SK-N-SH (cell line): ENCODE measurements around the gene FKBP4.

Experiments used
- CTCF ChIP-seq: fragments of 200-600 bp; sonication (generic); IDR thresholded peaks from 2 replicates; pipeline ENCODE4 v1.6.1; 2017; ENCODE audit warnings: antibody characterized with exemption, mild to moderate bottlenecking, moderate library complexity
- EP300 ChIP-seq, 2 experiments: IDR thresholded peaks; 2 replicates each; pipeline versions ENCODE4 v1.4.0 to v1.6.1; 2012; ENCODE audit warnings: borderline replicate concordance in 1 of 2, low read depth in 1 of 2, low read length in 1 of 2
- EZH2phosphoT487 ChIP-seq: fragments of 200-600 bp; sonication (generic); IDR thresholded peaks from 2 replicates; pipeline ENCODE4 v1.6.1; 2017; ENCODE audit warnings: low read depth, mixed run types, mild to moderate bottlenecking, antibody characterized with exemption, moderate library complexity, borderline replicate concordance
- GATA2 ChIP-seq: sonication (generic); formaldehyde crosslinking; IDR thresholded peaks from 2 replicates; pipeline ENCODE4 v1.5.0; 2020; ENCODE audit warnings: mild to moderate bottlenecking, missing genetic modification reagents
- POLR2AphosphoS5 ChIP-seq: IDR thresholded peaks from 2 replicates; pipeline ENCODE4 v1.6.1; 2012; ENCODE audit warnings: low read depth, low read length
- RAD21 ChIP-seq: IDR thresholded peaks from 2 replicates; pipeline ENCODE4 v1.6.1; 2012; ENCODE audit warnings: mild to moderate bottlenecking, low read length
- RFX5 ChIP-seq: IDR thresholded peaks from 2 replicates; pipeline ENCODE4 v1.6.1; 2012; ENCODE audit warnings: mild to moderate bottlenecking, improper control_type of control experiment, low read length
- SIN3A ChIP-seq: IDR thresholded peaks from 2 replicates; pipeline ENCODE4 v1.6.1; 2012; ENCODE audit warnings: low read depth, mild to moderate bottlenecking, low read length, moderate library complexity, borderline replicate concordance
- TAF1 ChIP-seq: IDR thresholded peaks from 2 replicates; pipeline ENCODE4 v1.6.1; 2012; ENCODE audit warnings: low read depth, mild to moderate bottlenecking, low read length, moderate library complexity, borderline replicate concordance
- YY1 ChIP-seq: IDR thresholded peaks from 2 replicates; pipeline ENCODE4 v1.4.0; 2012; ENCODE audit warnings: low read depth, mild to moderate bottlenecking
- TF ChIP-seq, protein P1 (sequence below): fragments of 150-350 bp; IDR thresholded peaks from 2 replicates; pipeline ENCODE4 v1.6.1; 2017; ENCODE audit warnings: antibody characterized with exemption, low read length, low read depth, borderline replicate concordance
- TF ChIP-seq, protein P2 (sequence below): IDR thresholded peaks from 2 replicates; pipeline ENCODE4 v1.4.0; 2012; ENCODE audit warnings: low read depth

DNA sequence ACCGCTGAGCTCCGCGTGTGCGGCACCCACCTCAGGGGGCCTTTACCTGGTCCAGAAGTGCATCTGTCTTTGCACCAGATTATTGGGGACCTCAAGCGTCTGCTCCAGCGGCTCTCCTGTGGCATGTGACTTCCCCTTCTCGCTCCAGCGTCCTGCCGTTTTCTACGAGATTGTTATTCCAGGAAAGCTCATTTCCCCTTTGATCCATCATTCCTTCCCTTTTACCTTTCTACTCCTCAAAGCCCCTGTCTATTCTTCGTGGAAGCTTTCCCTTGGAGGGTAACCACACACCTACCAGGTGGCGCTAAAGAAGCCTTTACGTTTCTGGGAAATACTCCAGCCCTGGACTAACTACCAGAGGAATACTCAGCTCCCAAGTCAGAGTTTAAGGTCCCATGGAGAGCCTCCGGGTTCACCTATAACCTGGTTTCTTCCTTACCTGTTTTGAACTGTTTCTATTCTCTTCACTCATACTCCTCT lies 1.5 kb downstream of the FKBP4 start:
- TF ChIP-seq POLR2AphosphoS5, result no peak
- peak; percentile 20; the same call in 1 of the 2 replicates for TF ChIP-seq CTCF
- no peak for TF ChIP-seq RFX5
- TF ChIP-seq, protein P1, sequence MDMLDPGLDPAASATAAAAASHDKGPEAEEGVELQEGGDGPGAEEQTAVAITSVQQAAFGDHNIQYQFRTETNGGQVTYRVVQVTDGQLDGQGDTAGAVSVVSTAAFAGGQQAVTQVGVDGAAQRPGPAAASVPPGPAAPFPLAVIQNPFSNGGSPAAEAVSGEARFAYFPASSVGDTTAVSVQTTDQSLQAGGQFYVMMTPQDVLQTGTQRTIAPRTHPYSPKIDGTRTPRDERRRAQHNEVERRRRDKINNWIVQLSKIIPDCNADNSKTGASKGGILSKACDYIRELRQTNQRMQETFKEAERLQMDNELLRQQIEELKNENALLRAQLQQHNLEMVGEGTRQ, result no peak
- TF ChIP-seq EP300 (IDR thresholded peaks at IDR 0.05; ENCODE audit: borderline replicate concordance in 1 of 2, low read depth in 1 of 2, low read length in 1 of 2), result no peak
- TF ChIP-seq, protein P2, sequence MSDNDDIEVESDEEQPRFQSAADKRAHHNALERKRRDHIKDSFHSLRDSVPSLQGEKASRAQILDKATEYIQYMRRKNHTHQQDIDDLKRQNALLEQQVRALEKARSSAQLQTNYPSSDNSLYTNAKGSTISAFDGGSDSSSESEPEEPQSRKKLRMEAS, result no peak
- TF ChIP-seq EZH2phosphoT487, result no peak
- no peak for TF ChIP-seq YY1
- TF ChIP-seq TAF1, result no peak
- no peak for TF ChIP-seq GATA2 (CRISPR knock-in tag)
- no peak for TF ChIP-seq SIN3A
- no peak for TF ChIP-seq RAD21
